Neural cell (in vitro differentiated cells): ENCODE data around the gene PVALEF.

Experiments used
- CTCF ChIP-seq: fragments of 450-650 bp; IDR thresholded peaks from 2 replicates; pipeline ENCODE4 v1.5.1; 2014; ENCODE audit warnings: antibody characterized with exemption, mild to moderate bottlenecking, moderate library complexity; ENCODE audit not compliant: poor library complexity, severe bottlenecking
- TAF1 ChIP-seq: IDR thresholded peaks from 2 replicates; pipeline ENCODE4 v1.6.1; 2012; ENCODE audit warnings: low read depth

GRCh38 chr17:81218991-81219390 lies 53.7 kb downstream of the PVALEF start:
- TF ChIP-seq TAF1 = no peak
- no peak for TF ChIP-seq CTCF
